WTC11 (cell line): ENCODE data around the gene EHD3.

ENCODE experiments used
- KAT7 ChIP-seq: sonication (generic); formaldehyde crosslinking; IDR thresholded peaks from 2 replicates; pipeline ENCODE4 v1.8.1; 2023; ENCODE audit warnings: missing genetic modification reagents, mild to moderate bottlenecking, borderline replicate concordance
- NR3C1 ChIP-seq: sonication (generic); formaldehyde crosslinking; conservative IDR thresholded peaks from 2 replicates; pipeline ENCODE4 v1.8.1; 2023; ENCODE audit warnings: low read depth, mild to moderate bottlenecking, missing genetic modification reagents
- TEAD1 ChIP-seq: sonication (generic); formaldehyde crosslinking; IDR thresholded peaks from 2 replicates; pipeline ENCODE4 v1.8.0; 2022; ENCODE audit warnings: mild to moderate bottlenecking, missing genetic modification reagents
- ZNF138 ChIP-seq: sonication (generic); formaldehyde crosslinking; conservative IDR thresholded peaks from 2 replicates; pipeline ENCODE4 v1.8.1; 2022; ENCODE audit warnings: mild to moderate bottlenecking, moderate library complexity, missing genetic modification reagents
- ZNF263 ChIP-seq: sonication (generic); formaldehyde crosslinking; IDR thresholded peaks from 2 replicates; pipeline ENCODE4 v1.8.1; 2022; ENCODE audit warnings: low read depth, mild to moderate bottlenecking, moderate library complexity, missing genetic modification reagents
- TF ChIP-seq, protein P1 (sequence below): fragments of 200-600 bp; IDR thresholded peaks from 2 replicates; pipeline ENCODE4 v1.8.0; 2022; ENCODE audit warnings: antibody characterized with exemption
- TF ChIP-seq, protein P2 (sequence below): sonication (generic); formaldehyde crosslinking; conservative IDR thresholded peaks from 2 replicates; pipeline ENCODE4 v1.8.1; 2023; ENCODE audit warnings: mild to moderate bottlenecking, low read depth, missing genetic modification reagents, moderate library complexity
- TF ChIP-seq, protein P3 (sequence below): sonication (generic); formaldehyde crosslinking; IDR thresholded peaks from 2 replicates; pipeline ENCODE4 v1.8.1; 2022; ENCODE audit warnings: low read depth, mild to moderate bottlenecking, moderate library complexity, missing genetic modification reagents, borderline replicate concordance
- TF ChIP-seq, protein P4 (sequence below): fragments of 250-450 bp; sonication (Bioruptor Pico); IDR thresholded peaks from 2 replicates; pipeline ENCODE4 v2.1.2; 2022; ENCODE audit warnings: mild to moderate bottlenecking, moderate library complexity
- TF ChIP-seq, protein P5 (sequence below): sonication (generic); formaldehyde crosslinking; IDR thresholded peaks from 2 replicates; pipeline ENCODE4 v1.8.0; 2022; ENCODE audit warnings: mild to moderate bottlenecking, missing genetic modification reagents
- TF ChIP-seq, protein P6 (sequence below): sonication (generic); formaldehyde crosslinking; IDR thresholded peaks from 2 replicates; pipeline ENCODE4 v1.8.1; 2022; ENCODE audit warnings: missing genetic modification reagents, borderline replicate concordance
- TF ChIP-seq, protein P7 (sequence below): sonication (generic); formaldehyde crosslinking; IDR thresholded peaks from 2 replicates; pipeline ENCODE4 v1.8.0; 2022; ENCODE audit warnings: missing genetic modification reagents
- TF ChIP-seq, protein P8 (sequence below): fragments of 250-450 bp; sonication (Bioruptor Pico); IDR thresholded peaks from 2 replicates; pipeline ENCODE4 v1.8.0; 2021; ENCODE audit warnings: mild to moderate bottlenecking

DNA sequence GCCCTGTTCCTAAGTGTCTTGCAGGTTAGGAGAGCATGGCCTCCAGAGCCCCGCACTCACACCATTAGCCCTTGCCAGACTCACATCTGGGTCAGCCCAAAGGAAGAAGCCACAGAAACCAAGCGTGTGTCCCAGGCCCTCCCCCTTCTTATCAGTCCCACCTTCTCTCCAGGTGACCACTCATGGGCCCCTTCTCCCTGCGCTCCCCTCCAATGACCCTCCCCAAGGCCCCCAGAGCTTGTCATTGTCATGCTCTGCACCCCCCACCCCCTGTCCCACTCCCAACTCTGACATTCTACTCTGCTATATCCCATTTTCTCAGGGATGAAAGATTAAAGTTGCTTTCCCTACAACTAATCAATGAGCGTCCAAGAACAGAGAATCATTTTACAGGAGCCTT, 46.8 kb upstream of the EHD3 start:
- TF ChIP-seq, protein P1, sequence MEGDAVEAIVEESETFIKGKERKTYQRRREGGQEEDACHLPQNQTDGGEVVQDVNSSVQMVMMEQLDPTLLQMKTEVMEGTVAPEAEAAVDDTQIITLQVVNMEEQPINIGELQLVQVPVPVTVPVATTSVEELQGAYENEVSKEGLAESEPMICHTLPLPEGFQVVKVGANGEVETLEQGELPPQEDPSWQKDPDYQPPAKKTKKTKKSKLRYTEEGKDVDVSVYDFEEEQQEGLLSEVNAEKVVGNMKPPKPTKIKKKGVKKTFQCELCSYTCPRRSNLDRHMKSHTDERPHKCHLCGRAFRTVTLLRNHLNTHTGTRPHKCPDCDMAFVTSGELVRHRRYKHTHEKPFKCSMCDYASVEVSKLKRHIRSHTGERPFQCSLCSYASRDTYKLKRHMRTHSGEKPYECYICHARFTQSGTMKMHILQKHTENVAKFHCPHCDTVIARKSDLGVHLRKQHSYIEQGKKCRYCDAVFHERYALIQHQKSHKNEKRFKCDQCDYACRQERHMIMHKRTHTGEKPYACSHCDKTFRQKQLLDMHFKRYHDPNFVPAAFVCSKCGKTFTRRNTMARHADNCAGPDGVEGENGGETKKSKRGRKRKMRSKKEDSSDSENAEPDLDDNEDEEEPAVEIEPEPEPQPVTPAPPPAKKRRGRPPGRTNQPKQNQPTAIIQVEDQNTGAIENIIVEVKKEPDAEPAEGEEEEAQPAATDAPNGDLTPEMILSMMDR = no peak
- TF ChIP-seq, protein P2, sequence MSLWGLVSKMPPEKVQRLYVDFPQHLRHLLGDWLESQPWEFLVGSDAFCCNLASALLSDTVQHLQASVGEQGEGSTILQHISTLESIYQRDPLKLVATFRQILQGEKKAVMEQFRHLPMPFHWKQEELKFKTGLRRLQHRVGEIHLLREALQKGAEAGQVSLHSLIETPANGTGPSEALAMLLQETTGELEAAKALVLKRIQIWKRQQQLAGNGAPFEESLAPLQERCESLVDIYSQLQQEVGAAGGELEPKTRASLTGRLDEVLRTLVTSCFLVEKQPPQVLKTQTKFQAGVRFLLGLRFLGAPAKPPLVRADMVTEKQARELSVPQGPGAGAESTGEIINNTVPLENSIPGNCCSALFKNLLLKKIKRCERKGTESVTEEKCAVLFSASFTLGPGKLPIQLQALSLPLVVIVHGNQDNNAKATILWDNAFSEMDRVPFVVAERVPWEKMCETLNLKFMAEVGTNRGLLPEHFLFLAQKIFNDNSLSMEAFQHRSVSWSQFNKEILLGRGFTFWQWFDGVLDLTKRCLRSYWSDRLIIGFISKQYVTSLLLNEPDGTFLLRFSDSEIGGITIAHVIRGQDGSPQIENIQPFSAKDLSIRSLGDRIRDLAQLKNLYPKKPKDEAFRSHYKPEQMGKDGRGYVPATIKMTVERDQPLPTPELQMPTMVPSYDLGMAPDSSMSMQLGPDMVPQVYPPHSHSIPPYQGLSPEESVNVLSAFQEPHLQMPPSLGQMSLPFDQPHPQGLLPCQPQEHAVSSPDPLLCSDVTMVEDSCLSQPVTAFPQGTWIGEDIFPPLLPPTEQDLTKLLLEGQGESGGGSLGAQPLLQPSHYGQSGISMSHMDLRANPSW (CRISPR knock-in tag) = no peak
- TF ChIP-seq, protein P3, sequence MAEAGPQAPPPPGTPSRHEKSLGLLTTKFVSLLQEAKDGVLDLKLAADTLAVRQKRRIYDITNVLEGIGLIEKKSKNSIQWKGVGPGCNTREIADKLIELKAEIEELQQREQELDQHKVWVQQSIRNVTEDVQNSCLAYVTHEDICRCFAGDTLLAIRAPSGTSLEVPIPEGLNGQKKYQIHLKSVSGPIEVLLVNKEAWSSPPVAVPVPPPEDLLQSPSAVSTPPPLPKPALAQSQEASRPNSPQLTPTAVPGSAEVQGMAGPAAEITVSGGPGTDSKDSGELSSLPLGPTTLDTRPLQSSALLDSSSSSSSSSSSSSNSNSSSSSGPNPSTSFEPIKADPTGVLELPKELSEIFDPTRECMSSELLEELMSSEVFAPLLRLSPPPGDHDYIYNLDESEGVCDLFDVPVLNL (CRISPR knock-in tag) = no peak
- TF ChIP-seq, protein P4, sequence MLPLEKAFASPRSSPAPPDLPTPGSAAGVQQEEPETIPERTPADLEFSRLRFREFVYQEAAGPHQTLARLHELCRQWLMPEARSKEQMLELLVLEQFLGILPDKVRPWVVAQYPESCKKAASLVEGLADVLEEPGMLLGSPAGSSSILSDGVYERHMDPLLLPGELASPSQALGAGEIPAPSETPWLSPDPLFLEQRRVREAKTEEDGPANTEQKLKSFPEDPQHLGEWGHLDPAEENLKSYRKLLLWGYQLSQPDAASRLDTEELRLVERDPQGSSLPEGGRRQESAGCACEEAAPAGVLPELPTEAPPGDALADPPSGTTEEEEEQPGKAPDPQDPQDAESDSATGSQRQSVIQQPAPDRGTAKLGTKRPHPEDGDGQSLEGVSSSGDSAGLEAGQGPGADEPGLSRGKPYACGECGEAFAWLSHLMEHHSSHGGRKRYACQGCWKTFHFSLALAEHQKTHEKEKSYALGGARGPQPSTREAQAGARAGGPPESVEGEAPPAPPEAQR (CRISPR knock-in tag) = no peak
- TF ChIP-seq TEAD1 (CRISPR knock-in tag) = no peak
- TF ChIP-seq ZNF138 = no peak
- no peak for TF ChIP-seq ZNF263 (CRISPR knock-in tag)
- no peak for TF ChIP-seq KAT7 (CRISPR knock-in tag)
- TF ChIP-seq, protein P5, sequence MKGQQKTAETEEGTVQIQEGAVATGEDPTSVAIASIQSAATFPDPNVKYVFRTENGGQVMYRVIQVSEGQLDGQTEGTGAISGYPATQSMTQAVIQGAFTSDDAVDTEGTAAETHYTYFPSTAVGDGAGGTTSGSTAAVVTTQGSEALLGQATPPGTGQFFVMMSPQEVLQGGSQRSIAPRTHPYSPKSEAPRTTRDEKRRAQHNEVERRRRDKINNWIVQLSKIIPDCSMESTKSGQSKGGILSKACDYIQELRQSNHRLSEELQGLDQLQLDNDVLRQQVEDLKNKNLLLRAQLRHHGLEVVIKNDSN (CRISPR knock-in tag) = no peak
- TF ChIP-seq, protein P6, sequence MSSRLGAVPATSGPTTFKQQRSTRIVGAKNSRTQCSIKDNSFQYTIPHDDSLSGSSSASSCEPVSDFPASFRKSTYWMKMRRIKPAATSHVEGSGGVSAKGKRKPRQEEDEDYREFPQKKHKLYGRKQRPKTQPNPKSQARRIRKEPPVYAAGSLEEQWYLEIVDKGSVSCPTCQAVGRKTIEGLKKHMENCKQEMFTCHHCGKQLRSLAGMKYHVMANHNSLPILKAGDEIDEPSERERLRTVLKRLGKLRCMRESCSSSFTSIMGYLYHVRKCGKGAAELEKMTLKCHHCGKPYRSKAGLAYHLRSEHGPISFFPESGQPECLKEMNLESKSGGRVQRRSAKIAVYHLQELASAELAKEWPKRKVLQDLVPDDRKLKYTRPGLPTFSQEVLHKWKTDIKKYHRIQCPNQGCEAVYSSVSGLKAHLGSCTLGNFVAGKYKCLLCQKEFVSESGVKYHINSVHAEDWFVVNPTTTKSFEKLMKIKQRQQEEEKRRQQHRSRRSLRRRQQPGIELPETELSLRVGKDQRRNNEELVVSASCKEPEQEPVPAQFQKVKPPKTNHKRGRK = no peak
- TF ChIP-seq, protein P7, sequence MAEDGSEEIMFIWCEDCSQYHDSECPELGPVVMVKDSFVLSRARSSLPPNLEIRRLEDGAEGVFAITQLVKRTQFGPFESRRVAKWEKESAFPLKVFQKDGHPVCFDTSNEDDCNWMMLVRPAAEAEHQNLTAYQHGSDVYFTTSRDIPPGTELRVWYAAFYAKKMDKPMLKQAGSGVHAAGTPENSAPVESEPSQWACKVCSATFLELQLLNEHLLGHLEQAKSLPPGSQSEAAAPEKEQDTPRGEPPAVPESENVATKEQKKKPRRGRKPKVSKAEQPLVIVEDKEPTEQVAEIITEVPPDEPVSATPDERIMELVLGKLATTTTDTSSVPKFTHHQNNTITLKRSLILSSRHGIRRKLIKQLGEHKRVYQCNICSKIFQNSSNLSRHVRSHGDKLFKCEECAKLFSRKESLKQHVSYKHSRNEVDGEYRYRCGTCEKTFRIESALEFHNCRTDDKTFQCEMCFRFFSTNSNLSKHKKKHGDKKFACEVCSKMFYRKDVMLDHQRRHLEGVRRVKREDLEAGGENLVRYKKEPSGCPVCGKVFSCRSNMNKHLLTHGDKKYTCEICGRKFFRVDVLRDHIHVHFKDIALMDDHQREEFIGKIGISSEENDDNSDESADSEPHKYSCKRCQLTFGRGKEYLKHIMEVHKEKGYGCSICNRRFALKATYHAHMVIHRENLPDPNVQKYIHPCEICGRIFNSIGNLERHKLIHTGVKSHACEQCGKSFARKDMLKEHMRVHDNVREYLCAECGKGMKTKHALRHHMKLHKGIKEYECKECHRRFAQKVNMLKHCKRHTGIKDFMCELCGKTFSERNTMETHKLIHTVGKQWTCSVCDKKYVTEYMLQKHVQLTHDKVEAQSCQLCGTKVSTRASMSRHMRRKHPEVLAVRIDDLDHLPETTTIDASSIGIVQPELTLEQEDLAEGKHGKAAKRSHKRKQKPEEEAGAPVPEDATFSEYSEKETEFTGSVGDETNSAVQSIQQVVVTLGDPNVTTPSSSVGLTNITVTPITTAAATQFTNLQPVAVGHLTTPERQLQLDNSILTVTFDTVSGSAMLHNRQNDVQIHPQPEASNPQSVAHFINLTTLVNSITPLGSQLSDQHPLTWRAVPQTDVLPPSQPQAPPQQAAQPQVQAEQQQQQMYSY (CRISPR knock-in tag) = no peak
- TF ChIP-seq, protein P8, sequence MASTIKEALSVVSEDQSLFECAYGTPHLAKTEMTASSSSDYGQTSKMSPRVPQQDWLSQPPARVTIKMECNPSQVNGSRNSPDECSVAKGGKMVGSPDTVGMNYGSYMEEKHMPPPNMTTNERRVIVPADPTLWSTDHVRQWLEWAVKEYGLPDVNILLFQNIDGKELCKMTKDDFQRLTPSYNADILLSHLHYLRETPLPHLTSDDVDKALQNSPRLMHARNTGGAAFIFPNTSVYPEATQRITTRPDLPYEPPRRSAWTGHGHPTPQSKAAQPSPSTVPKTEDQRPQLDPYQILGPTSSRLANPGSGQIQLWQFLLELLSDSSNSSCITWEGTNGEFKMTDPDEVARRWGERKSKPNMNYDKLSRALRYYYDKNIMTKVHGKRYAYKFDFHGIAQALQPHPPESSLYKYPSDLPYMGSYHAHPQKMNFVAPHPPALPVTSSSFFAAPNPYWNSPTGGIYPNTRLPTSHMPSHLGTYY (CRISPR knock-in tag) = no peak
- no peak for TF ChIP-seq NR3C1 (CRISPR knock-in tag)
